Ovary (tissue), 9 donors: ENCODE data around the gene KCNJ18. TPM values are rescaled to one million over a fixed set of nuclear protein-coding genes. Genes with fewer than 3 reads are reported as not detected.
"Not testable (repeated sequence)": the region's sequence is repeated elsewhere in the genome, so short reads cannot be mapped to it uniquely, and the experiment has no call there.

ENCODE experiments used
- DNase-seq, 5 donors: peaks; one replicate each; pipeline ENCODE4 v3.0.0-alpha.2; 2019 to 2020
- H3K27ac ChIP-seq, 2 donors: fragments of 200-600 bp; one replicate each; pipeline versions ENCODE4 v1.5.1 to v1.8.0; 2019 to 2022
- H3K27me3 ChIP-seq: fragments of 200-600 bp; one replicate; pipeline ENCODE4 v1.8.0; 2022
- H3K36me3 ChIP-seq: fragments of 200-600 bp; sonication (generic); one replicate; pipeline ENCODE4 v1.5.1; 2019
- H3K4me1 ChIP-seq: one replicate; pipeline ENCODE4 v1.8.1; 2013; ENCODE audit warnings: mild to moderate bottlenecking, moderate library complexity; ENCODE audit not compliant: insufficient read depth
- H3K4me3 ChIP-seq: fragments of 200-600 bp; sonication (generic); one replicate; pipeline ENCODE4 v1.5.1; 2017
- H3K9me3 ChIP-seq, 2 donors: fragments of 200-600 bp in 1 of 2; sonication (generic) in 1 of 2; one replicate each; pipeline versions ENCODE4 v1.5.1 to v1.8.1; 2013 to 2019; ENCODE audit warnings: mild to moderate bottlenecking in 1 of 2, moderate library complexity in 1 of 2
- EP300 ChIP-seq: sonication (generic); formaldehyde crosslinking; IDR thresholded peaks from one replicate; pipeline ENCODE4 v1.6.1; 2017; ENCODE audit warnings: antibody characterized with exemption
- POLR2A ChIP-seq: fragments of 450-650 bp; IDR thresholded peaks from one replicate; pipeline ENCODE4 v1.6.1; 2017; ENCODE audit warnings: antibody characterized with exemption, mild to moderate bottlenecking, moderate library complexity
- WGBS, 3 donors: extraction: QIAGEN DNeasy Blood & Tissue Kit in 1 of 3; methylation state at CpG; one replicate each; pipeline versions ENCODE4 v1.1.5 to v1.1.7; 2013 to 2017; 5-methylcytosine and 5-hydroxymethylcytosine counted together
- intact Hi-C, 4 donors: fragments of 100-400 bp; cut with DNase I; formaldehyde crosslinking; loops; one replicate each; pipeline versions ENCODE4 v1.11.0 to v1.15.1; 2022 to 2023
- polyA plus RNA-seq, 2 donors: library from polyadenylated mRNA; stranded (reverse); fragments of 200-250 nt in 1 of 2; fragments of 350-450 nt in 1 of 2; fragmentation: Illumina TruSeq in 1 of 2; extraction: RNeasy Lipid Tissue Mini Kit (QIAGEN cat#74804) in 1 of 2; gene quantifications; one replicate each; pipeline ENCODE4 v1.2.3, GENCODE V29; 2013 to 2014
- total RNA-seq, 7 donors: library from RNA; depleted of rRNA in 2 of 7; stranded (reverse); fragments of >200 nt in 2 of 7; fragmentation: NEBNext Ultra II Directional in 3 of 7; extraction: Animal tissue kit (Norgen Biotek cat#: 25700) in 3 of 7; gene quantifications; one replicate each; pipeline versions ENCODE4 v1.1.0 to v1.2.4, GENCODE V29; 2016 to 2023
- TF ChIP-seq, protein P1 (sequence below), 3 donors: fragments of 450-650 bp in 2 of 3; fragments of 200-600 bp in 1 of 3; IDR thresholded peaks; one replicate each; pipeline versions ENCODE4 v1.5.1 to v1.8.0; 2016 to 2022; ENCODE audit warnings: antibody characterized with exemption in 3 of 3, mild to moderate bottlenecking in 1 of 3
- donor health status: DM: no; HTN: no; CAD: no; lungs with moderate emphysema.
- donor health status: DM: no; HTN: no; CAD: no.
- donor health status: Bipolar disorder and iron deficiency.
- donor health status: DM: yes; HTN: yes; CAD: no.
- donor health status: DM: no; HTN: no; CAD: no.
- donor health status: DM: yes; HTN: yes; CAD: no.

The KCNJ18 gene
- total and polyA plus RNA-seq, 9 donors = not detected

DNA sequence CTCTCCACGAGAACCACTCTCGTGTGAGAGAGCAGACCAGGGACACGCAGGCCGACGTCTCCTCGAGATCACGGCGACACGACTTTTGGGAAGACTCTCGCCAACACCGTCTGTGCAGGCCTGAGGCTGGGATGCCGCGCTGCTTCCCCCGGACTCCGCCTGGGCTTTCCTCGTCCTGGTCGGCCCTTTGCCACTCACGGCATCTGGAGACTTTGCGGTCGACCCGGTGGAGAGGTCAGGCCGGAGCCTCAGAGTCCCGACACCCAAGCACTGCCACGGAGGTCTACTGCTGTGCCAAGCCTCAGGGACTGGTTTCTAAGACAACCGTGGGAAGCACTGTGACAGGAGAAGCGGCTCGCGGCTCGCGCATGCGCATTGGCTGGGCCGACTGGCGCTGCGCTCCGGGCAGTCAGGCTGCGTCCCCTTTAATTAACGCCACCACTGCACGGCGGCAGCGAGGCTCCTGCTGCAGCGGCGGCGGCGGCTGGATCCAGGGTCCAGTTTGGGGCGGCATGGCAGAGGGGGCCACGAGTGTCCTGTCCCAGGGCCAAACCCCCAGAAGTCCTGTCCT, 9.1 kb upstream of the KCNJ18 start:
- WGBS, 3 donors = 67 to 72% methylated on average over 37 to 41 of the region's 46 CpGs; no CpG with 5 or more reads in 1 of the 3 donors
- H3K9me3 ChIP-seq, H3K27ac ChIP-seq, DNase-seq, intact Hi-C loops, H3K4me1 ChIP-seq, H3K36me3 ChIP-seq, H3K27me3 ChIP-seq, H3K4me3 ChIP-seq: not testable (repeated sequence)

DNA sequence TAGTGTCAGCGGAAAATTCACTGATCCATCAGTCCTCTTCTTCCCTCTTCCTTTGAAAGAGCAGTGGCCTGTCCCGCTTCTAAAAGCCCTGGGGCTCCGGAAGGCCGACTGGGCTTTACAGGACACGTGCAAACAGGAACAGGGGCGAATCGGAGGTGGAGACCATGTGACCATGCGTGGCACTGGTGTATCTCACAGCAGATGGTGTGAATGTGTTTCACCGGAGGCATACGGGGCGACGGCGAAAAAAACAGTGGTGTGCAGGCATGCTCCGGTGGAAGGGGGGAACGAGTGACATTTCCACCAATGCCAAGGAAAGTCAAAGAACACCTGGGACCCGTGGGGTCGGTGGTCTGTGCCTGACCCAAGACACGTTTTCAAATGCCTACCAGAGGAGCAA, 8.4 kb upstream of the KCNJ18 start:
- H3K4me1 ChIP-seq, H3K9me3 ChIP-seq, H3K27ac ChIP-seq, H3K4me3 ChIP-seq, H3K27me3 ChIP-seq, intact Hi-C loops, H3K36me3 ChIP-seq: not testable (repeated sequence)
- WGBS, 3 donors = 78 to 84% (median 83%) methylated on average over 16 to 18 of the region's 18 CpGs
- DNase-seq = peak in 1 of 5 donors; percentile 3

DNA sequence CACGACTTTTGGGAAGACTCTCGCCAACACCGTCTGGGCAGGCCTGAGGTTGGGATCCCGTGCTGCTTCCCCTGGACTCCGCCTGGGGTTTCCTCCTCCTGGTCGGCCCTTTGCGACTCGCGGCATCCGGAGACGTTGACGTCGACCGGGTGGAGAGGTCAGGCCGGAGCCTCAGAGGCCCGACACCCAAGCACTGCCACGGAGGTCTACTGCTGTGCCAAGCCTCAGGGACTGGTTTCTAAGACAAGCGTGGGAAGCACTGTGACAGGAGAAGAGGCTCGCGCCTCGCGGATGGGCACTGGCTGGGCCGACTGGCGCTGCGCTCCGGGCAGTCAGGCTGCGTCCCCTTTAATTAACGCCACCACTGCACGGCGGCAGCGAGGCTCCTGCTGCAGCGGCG, 7.9 kb upstream of the KCNJ18 start:
- H3K27ac ChIP-seq, H3K4me1 ChIP-seq, H3K9me3 ChIP-seq, DNase-seq, H3K27me3 ChIP-seq, intact Hi-C loops, H3K36me3 ChIP-seq, H3K4me3 ChIP-seq: not testable (repeated sequence)
- 93 to 100% (median 95%) methylated on average over 7 to 24 of the region's 33 CpGs for WGBS, 3 donors

DNA sequence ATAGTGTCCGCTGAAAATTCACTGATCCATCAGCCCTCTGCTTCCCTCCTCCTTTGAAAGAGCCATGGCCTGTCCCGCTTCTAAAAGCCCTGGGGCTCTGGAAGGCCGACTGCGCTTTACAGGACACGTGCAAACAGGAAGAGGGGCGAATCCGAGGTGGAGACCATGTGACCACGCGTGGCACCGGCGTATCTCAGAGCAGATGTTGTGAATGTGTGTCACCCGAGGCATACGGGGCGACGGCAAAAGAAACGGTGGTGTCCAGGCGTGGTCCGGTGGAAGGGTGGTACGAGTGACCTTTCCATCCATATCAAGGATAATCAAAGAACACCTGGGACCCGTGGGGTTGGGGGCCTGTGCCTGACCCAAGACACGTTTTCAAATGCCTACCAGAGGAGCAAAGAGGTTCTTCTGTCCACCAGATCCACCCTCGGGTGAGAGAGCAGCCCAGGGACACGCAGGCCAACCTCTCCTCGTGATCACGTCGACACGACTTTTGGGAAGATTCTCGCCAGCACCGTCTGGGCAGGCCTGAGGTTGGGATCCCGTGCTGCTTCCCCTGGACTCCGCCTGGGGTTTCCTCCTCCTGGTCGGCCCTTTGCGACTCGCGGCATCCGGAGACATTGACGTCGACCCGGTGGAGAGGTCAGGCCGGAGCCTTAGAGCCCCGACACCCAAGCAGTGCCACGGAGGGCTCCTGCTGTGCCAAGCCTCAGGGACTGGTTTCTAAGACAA, 7.1 kb upstream of the KCNJ18 start:
- H3K9me3 ChIP-seq, intact Hi-C loops, H3K27ac ChIP-seq, H3K4me1 ChIP-seq, H3K4me3 ChIP-seq, H3K27me3 ChIP-seq, H3K36me3 ChIP-seq, DNase-seq: not testable (repeated sequence)
- 79 to 86% (median 85%) methylated on average over 42 of the region's 42 CpGs for WGBS, 3 donors

DNA sequence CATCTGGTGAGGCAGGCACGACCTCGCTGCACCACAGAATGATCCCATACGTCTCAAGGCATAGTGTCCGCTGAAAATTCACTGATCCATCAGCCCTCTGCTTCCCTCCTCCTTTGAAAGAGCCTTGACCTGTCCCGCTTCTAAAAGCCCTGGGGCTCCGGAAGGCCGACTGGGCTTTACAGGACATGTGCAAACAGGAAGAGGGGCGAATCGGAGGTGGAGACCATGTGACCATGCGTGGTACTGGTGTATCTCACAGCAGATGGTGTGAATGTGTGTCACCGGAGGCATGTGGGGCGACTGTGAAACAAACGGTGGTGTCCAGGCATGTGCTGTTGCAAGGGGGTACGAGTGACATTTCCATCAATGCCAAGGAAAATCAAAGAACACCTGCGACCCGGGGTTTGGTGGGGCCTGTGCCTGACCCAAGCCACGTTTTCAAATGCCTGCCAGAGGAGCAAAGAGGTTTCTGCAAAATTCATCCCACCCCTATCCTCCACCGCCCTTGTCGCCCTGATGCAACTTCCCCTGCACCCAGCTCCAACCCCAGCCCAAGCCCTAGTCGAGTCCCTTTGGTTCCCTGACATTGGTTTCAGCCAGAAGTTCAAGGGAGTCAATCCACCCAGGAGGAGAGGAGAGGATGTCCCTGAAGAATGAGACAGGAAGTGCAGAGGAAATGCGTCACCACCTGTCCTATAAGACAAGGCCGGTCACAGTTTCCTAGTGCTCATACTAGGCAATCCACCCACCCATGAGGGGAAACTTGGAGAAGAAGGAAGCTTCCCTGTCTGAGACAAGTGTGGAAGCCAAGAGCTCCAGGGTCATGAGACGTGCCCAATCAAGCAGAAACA, 5.9 kb upstream of the KCNJ18 start:
- Histone ChIP-seq H3K9me3 (no peaks in the 10 kb centered on the region), H3K4me3 (no peak overlapping the region), H3K27me3 (no peaks in the 10 kb centered on the region), H3K36me3 (no peaks in the 10 kb centered on the region), H3K4me1 (no peaks in the 10 kb centered on the region), H3K27ac (no peak overlapping the region)
- no peak for DNase-seq
- 70 to 77% (median 72%) methylated on average over 19 to 23 of the region's 23 CpGs for WGBS, 3 donors
- intact Hi-C loops = loop anchor here in 1 of 4 donors (2.0 kb wide), 1 partner anchor 286 kb away; no protein-coding TSS in a partner anchor
- TF ChIP-seq EP300 (no peak), POLR2A (no peak)
- TF ChIP-seq, protein P1, sequence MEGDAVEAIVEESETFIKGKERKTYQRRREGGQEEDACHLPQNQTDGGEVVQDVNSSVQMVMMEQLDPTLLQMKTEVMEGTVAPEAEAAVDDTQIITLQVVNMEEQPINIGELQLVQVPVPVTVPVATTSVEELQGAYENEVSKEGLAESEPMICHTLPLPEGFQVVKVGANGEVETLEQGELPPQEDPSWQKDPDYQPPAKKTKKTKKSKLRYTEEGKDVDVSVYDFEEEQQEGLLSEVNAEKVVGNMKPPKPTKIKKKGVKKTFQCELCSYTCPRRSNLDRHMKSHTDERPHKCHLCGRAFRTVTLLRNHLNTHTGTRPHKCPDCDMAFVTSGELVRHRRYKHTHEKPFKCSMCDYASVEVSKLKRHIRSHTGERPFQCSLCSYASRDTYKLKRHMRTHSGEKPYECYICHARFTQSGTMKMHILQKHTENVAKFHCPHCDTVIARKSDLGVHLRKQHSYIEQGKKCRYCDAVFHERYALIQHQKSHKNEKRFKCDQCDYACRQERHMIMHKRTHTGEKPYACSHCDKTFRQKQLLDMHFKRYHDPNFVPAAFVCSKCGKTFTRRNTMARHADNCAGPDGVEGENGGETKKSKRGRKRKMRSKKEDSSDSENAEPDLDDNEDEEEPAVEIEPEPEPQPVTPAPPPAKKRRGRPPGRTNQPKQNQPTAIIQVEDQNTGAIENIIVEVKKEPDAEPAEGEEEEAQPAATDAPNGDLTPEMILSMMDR (IDR thresholded peaks at IDR 0.05) = no peak

DNA sequence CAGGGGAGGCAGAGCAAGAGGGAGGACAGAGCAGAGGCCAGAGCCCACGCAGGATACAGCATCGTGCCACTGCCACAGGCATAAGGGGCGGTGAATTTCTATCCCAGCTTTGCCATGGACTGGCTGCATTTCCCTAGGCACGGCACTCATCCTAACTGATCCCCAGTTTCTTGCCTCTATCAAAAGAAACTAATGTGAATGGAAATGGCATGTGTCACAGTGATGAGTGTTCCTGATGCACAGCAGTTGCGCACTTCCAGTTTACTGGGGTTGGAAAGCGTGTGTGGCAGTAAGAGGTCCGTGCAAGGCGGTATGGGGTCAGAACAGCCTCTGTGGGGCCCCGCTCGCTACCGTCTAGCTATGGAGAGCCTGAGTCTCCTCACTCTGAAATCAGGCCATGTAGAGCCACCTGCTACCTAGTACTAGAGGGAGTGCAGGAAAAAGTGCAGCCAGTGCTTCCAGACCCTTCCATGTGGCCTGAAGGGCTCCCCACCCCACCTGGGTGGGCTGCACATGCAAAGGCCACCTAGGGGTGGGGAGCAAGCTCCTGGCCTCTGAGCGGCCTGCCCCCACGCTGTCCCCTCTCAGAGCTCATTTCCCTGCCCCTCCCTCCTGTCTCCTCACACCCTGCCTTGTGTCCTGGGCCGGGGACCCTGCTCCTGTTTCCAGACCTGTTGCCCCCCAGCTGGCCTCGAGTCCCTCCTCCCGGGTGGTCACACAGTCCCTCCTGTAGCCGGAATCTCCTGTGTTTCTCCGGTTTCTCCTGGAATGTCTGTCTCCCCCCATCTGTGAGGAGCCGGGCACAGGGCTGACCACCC, 5.0 kb upstream of the KCNJ18 start:
- no peaks in the 10 kb centered on the region for H3K4me1 ChIP-seq
- TF ChIP-seq POLR2A = no peak
- no peak for TF ChIP-seq EP300
- TF ChIP-seq, protein P1 (IDR thresholded peaks at IDR 0.05) = no peak
- intact Hi-C loops = loop anchor here in 1 of 4 donors (2.0 kb wide), 1 partner anchor 287 kb away; no protein-coding TSS in a partner anchor
- H3K27me3 ChIP-seq = no peaks in the 10 kb centered on the region
- no peaks in the 10 kb centered on the region for H3K36me3 ChIP-seq
- H3K27ac ChIP-seq = no peak overlapping the region
- 72 to 76% (median 72%) methylated on average over 19 of the region's 19 CpGs for WGBS, 3 donors
- DNase-seq = no peak
- H3K9me3 ChIP-seq = no peaks in the 10 kb centered on the region
- no peak overlapping the region for H3K4me3 ChIP-seq
